ENCODE results near the gene KIF26B.
A peak's percentile ranks its signal among the peaks of the same experiment; 100 is the strongest.

The KIF26B gene

DNA sequence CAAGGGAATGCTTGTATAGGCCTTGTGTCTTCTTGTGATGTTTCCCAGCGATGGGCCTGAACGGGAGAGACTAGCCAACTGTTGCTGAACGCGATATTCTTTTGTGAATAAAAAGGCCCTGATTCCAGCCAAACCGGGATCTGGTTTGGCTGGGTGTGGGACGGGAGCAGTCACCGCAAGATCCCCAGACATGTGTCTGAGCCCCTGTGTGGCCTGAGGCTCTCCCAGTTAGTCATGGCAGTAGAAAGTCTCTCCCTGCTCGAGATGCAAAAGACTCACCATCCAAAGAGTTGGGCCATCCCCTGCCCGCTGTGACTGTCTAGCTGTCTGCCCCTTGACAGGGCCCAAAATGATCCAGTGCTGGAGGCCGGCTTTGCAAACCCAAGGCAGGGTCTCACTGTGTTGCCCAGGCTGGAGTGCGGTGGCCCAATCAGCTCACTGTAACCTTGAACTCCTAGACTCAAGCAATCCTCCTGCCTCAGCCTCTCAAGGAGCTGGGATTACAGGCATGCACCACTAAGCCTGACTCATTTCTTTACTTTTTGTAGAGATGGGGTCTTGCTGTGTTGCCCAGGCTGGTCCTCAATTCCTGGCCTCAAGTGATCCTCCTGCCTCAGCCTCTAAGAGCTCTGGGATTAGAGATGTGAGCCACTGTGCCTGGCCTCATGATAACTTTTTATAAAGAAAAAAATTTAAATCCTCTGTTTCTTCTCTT is 56.4 kb downstream of the KIF26B start:
- DNase-seq = no peak

DNA sequence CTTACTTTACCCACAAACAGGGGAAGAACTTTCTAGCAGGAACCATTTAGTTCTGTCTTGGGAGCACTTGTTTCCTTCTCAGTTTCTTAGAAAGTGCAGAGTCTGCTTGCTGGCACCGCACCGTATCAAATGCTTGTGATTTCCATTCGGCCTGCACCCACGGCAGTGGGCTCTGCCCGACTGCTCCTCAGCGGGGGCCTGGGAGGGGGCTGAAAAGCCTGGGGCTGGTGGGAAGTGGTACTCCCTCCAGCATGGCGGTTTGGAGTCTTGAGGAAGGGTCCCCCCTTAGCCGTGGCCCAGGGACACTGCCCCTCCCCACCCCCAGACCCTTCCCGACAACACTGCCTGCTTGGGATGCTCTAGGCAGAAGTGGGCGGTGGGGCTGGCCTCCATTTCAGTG is 57.0 kb downstream of the KIF26B start:
- no peak for DNase-seq

GRCh38 chr1:245212221-245212710 is 57.5 kb downstream of the KIF26B start:
- no peak for DNase-seq

- no peak for DNase-seq
These were observed 58.5 kb downstream of the KIF26B start for GRCh38 chr1:245213066-245213831.

DNA sequence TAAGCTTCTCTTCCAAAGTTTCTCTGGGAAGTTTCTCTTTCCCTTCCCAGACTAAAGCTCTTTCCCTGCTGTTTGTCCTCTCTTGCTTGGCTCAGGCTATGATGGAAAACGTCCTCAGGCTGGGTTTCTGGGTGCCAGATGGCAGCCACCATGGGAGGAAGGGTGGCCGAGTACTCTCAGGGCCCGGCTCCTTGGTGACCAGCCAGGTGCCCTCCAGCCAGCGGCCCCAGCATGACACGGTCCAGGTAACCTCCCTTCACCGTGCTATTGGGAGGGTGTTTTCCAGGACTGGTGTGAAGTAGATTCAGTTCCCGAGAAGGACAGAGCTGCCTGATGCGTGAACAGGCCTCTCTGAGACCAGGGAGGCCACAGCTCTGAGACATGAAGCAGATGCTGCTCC is 60.3 kb downstream of the KIF26B start:
- DNase-seq = no peak

DNA sequence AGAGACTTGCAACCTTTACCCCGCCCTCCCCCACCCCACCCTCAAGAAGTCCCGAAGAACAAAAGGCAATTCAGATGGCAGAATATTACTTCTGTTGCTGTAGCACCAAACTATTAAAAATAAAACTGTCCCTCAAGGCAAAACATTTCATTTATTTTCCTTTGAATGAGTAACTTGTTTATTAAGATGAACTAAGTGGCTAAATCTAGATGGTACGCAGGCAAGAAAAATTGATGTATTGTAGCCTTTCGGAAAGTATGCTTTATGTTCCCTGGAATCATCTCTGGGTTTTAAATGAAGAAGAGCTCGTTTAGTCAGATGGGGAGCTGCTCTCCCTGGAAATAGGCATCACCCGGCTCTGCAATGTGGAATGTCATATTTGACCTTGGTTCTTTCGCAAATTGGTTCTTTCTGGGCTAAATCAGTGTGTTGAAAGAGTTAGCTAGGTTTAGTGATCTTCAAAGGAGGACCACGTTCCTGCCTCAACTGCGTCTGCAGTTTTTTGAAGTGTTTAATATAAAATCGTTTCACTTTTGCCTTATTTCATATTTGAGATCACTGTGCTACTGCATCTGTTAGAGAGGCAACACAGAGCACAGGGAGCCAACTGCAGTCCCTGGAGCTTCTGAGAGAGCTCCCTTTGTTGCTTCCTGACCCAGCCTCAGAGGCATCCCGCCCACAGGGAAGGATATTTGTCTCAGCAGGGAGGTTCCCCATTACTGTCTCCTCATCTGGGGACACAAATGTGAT is 61.8 kb downstream of the KIF26B start:
- no peak for DNase-seq

- no peak for DNase-seq
These were observed 63.2 kb downstream of the KIF26B start for GRCh38 chr1:245217853-245218608.

DNA sequence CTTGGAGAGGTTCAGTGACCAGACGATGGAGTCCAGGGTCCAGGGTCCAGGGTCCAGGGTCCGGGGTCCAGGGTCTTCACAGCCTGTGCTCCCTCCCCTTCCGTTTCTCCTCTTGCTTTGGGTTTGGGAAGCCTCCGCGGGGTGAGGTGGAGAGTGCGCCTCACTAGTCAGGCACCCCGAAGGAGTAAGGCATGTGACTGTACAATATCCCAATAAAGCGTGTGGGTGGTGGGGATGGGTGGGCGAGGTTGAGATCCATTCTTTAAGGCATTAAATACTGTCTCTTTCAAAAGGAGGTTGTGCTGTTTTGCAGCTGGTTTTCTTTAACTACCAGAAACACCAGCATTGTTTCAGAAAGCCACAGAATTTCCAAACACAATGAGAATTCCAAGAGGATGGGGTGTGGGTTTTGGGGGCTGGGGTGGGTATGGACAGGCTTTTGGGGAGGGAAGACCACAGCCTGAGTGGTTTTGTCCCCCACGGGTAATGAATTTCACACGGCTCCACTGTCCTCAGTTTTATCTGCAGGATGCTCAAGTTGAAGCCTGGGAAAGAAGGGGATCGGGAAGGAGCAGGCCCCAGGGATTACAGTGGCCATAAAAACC is 65.7 kb downstream of the KIF26B start:
- no peak for DNase-seq

- DNase-seq = no peak
These were observed 67.0 kb downstream of the KIF26B start for GRCh38 chr1:245221805-245222204.

DNA sequence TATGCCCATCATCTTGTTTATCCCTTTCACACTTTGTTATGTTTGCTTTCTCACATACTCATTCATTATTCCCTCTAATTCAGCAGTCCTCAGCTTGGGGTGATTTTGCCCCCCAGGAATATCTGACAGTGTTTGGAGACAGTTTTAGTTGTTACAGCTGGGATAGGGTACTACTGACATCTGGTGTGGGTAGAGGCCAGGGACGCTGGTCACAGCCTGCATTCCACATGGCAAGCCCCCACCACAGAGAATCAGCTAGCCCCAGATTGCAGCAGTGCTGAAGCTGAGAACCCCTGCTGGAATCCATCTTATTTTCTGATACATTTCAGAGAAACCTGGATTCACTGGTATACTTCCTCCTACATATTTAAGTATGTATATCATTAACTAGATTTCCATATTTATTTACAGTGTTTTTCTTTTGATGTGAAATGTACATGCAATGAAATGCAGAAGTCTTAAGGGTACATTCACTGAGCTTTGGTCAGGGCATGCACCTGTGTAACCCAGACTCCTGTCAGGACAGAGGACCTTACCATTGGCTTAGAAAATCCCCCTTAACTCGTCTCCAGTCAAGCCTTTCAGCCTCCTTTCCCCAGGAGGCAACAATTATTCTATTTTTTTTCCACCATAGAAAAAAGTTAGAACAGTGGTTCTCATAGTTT is 68.3 kb downstream of the KIF26B start:
- DNase-seq = no peak

DNA sequence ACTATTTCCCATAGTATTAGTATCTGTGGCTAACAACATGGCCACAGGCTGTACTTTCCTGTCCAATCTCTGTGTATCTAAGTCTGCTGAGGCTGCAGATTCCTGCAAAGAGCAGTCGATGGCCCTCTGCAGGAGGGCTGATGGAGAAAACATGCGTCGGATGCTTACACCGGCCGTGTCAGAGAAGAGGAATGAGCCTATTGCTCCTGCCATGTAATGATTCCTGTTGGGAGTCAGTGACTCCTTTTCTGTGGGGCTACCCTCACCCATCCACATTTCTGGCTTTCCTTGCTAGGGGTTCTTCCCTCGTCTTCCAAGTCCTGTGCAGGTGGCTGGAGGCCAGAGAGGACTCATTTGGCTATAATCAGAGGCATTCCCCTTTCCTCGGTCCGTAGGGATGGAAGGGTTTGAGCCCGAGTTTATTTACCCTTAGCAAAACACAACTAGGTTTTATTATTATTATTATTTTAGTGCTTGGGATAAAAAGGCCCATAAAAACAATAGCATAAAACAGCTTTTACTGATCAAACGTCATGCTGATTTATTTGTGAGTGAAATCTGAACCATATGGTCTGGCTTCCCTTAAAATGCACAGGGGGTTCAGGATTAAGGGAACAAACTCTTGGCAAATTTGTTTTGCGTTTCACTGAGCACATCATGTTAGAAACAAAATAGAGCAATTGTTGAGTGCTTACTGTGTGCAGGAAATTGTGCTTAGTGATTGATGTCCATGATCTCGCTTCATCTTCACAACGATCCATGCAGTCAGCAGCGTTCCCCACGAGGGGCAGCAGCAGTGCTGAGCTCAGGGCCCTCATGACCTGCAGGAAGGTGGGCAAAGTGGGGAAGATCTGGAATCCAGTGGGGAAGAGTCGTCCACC is 70.8 kb downstream of the KIF26B start:
- DNase-seq = no peak

DNA sequence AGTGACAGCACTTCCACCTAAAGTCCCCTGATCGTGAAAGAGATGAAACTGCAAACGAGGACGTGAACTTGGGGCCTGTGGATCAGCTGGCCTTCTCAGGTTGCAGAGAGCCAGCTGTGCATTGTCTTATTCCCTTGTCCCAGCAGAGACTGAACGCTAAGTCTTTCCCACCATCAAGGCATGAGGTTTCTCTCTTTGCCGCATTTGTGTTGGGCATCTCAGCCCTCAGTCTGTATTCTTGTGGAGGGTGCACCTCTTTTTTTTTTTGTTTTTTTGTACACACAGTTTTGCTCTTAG is 71.4 kb downstream of the KIF26B start:
- DNase-seq = no peak

- no peak for DNase-seq
These were observed 74.3 kb downstream of the KIF26B start for GRCh38 chr1:245229051-245229450.

GRCh38 chr1:245232931-245233330 is 78.1 kb downstream of the KIF26B start:
- DNase-seq = no peak

- DNase-seq = peak; percentile 51
These were observed 79.7 kb downstream of the KIF26B start for GRCh38 chr1:245234217-245235081.

GRCh38 chr1:245235156-245235555 is 80.4 kb downstream of the KIF26B start:
- DNase-seq = no peak

- no peak for DNase-seq
These were observed 85.9 kb downstream of the KIF26B start for GRCh38 chr1:245240648-245241165.

- DNase-seq = no peak
These were observed 86.8 kb downstream of the KIF26B start for GRCh38 chr1:245241526-245242130.

DNA sequence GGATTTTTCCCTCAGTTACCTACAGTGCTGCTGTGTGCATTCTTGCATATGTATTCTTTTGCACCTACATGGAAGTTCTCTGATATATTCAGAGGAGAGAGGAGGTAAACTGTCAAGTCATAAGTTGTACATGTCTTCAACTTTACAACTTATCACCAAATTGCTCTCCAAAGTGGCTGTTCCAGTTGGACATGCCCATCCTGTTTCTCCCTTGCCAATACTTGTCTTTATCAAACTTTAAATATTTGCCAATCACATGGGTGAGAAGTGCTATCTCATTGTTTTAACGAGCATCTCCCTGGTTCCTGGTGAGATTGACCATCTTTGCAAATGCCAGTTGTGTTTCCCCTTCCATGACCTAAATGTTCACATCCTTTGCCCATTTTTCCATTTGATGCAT is 88.2 kb downstream of the KIF26B start:
- DNase-seq = no peak

Measured in NCI-H2081 treated with DMSO at 0.1 percent for 48 hours (cell line).